SK-N-SH (cell line): ENCODE measurements around the gene FAIM2. TPM values are rescaled to one million over a fixed set of nuclear protein-coding genes. Genes with fewer than 3 reads are reported as not detected.

Experiments
- CTCF ChIA-PET: fragments of 300-600, 350-600 bp; formaldehyde crosslinking; extraction: SDS; loops from one replicate; lab custom pipeline; 2021; lab: Yijun Ruan, JAX
- POLR2A ChIA-PET: fragments of 350-600 bp; sonication (Branson Sonifier 250); formaldehyde crosslinking; extraction: SDS; loops from one replicate; lab custom pipeline; 2020; ENCODE audit warnings: antibody characterized with exemption, inconsistent platforms; lab: Yijun Ruan, JAX
- DNase-seq: peaks from one replicate; pipeline ENCODE4 v3.0.0; 2012
- H2AFZ ChIP-seq: fragments of 200-600 bp; sonication (generic); 2 replicates; pipeline ENCODE4 v1.8.1; 2016; ENCODE audit warnings: antibody characterized with exemption, mild to moderate bottlenecking, low read depth
- H3F3A ChIP-seq: fragments of 200-600 bp; sonication (generic); replicated peaks from 2 replicates; pipeline ENCODE3; 2016; ENCODE audit warnings: antibody characterized with exemption, mild to moderate bottlenecking; ENCODE audit not compliant: insufficient read depth
- H3K27ac ChIP-seq, 2 experiments: fragments of 200-500 bp in 1 of 2; fragments of 200-600 bp in 1 of 2; sonication (Bioruptor generic) in 1 of 2; sonication (generic), shearing (Covaris generic) in 1 of 2; 2 replicates each; pipeline versions ENCODE4 v1.5.1 to v1.6.1; 2014 to 2016; ENCODE audit warnings: low read depth in 2 of 2, inconsistent platforms in 1 of 2, low read length in 1 of 2, mild to moderate bottlenecking in 1 of 2, mixed read lengths in 1 of 2
- H3K27me3 ChIP-seq: fragments of 200-600 bp; sonication (generic), shearing (Covaris generic); 2 replicates; pipeline ENCODE4 v1.6.1; 2016; ENCODE audit warnings: mixed run types; ENCODE audit not compliant: insufficient read depth
- H3K36me3 ChIP-seq, 2 experiments: fragments of 200-500 bp in 1 of 2; fragments of 200-600 bp in 1 of 2; sonication (Bioruptor generic) in 1 of 2; sonication (generic) in 1 of 2; replicated peaks in 1 of 2; 2 replicates each; pipeline versions ENCODE3 to v1.5.1; 2014 to 2016; ENCODE audit warnings: low read length in 1 of 2, mild to moderate bottlenecking in 1 of 2; ENCODE audit not compliant: insufficient read depth in 2 of 2, control insufficient read depth in 1 of 2
- H3K4me1 ChIP-seq, 2 experiments: fragments of 200-500 bp in 1 of 2; fragments of 200-600 bp in 1 of 2; sonication (Bioruptor generic) in 1 of 2; sonication (generic), shearing (Covaris generic) in 1 of 2; 2 replicates each; pipeline versions ENCODE4 v1.5.1 to v1.6.1; 2014 to 2016; ENCODE audit warnings: low read depth in 1 of 2, low read length in 1 of 2, mixed run types in 1 of 2; ENCODE audit not compliant: insufficient read depth in 2 of 2, control insufficient read depth in 1 of 2
- H3K4me2 ChIP-seq: fragments of 200-600 bp; sonication (generic), shearing (Covaris generic); 2 replicates; pipeline ENCODE4 v1.6.1; 2017; ENCODE audit warnings: mixed run types
- H3K4me3 ChIP-seq, 2 experiments: fragments of 200-500 bp in 1 of 2; fragments of 200-600 bp in 1 of 2; sonication (Bioruptor generic) in 1 of 2; sonication (generic), shearing (Covaris generic) in 1 of 2; 2 replicates each; pipeline versions ENCODE4 v1.5.1 to v1.8.1; 2014 to 2016; ENCODE audit warnings: low read depth in 2 of 2, inconsistent platforms in 1 of 2, low read length in 1 of 2, mild to moderate bottlenecking in 1 of 2, mixed read lengths in 1 of 2, moderate library complexity in 1 of 2
- H3K79me2 ChIP-seq: fragments of 200-600 bp; sonication (generic); 2 replicates; pipeline ENCODE4 v1.8.1; 2017; ENCODE audit warnings: mild to moderate bottlenecking; ENCODE audit not compliant: insufficient read depth
- H3K9ac ChIP-seq: fragments of 200-600 bp; sonication (generic); 2 replicates; pipeline ENCODE4 v1.6.1; 2017; ENCODE audit warnings: mixed run types
- H3K9me2 ChIP-seq: fragments of 200-600 bp; sonication (generic); 2 replicates; pipeline ENCODE4 v1.6.1; 2017; ENCODE audit warnings: mixed run types
- H3K9me3 ChIP-seq: fragments of 200-600 bp; sonication (generic); 2 replicates; pipeline ENCODE4 v1.6.1; 2017; ENCODE audit warnings: mixed run types, mild to moderate bottlenecking, moderate library complexity
- H4K20me1 ChIP-seq: fragments of 200-600 bp; sonication (generic); 2 replicates; pipeline ENCODE4 v1.6.1; 2017; ENCODE audit warnings: mild to moderate bottlenecking, mixed run types; ENCODE audit not compliant: insufficient read depth
- EZH2phosphoT487 ChIP-seq: fragments of 200-600 bp; sonication (generic); IDR thresholded peaks from 2 replicates; pipeline ENCODE4 v1.6.1; 2017; ENCODE audit warnings: low read depth, mixed run types, mild to moderate bottlenecking, antibody characterized with exemption, moderate library complexity, borderline replicate concordance
- MXI1 ChIP-seq: IDR thresholded peaks from 2 replicates; pipeline ENCODE4 v1.6.1; 2012; ENCODE audit warnings: mild to moderate bottlenecking, low read depth, low read length, improper control_type of control experiment
- NFIC ChIP-seq: IDR thresholded peaks from 2 replicates; pipeline ENCODE4 v1.4.0; 2012; ENCODE audit warnings: borderline replicate concordance
- WGBS: methylation state at CpG from one replicate; pipeline ENCODE4 v1.1.6; 2017; ENCODE audit warnings: low lambda C conversion rate; 5-methylcytosine and 5-hydroxymethylcytosine counted together
- polyA plus RNA-seq, 3 experiments: library from polyadenylated mRNA; depleted of rRNA; stranded (reverse); fragments of >200 nt; gene quantifications; 2 replicates each; pipeline ENCODE4 v1.2.3, GENCODE V29; 2012
- TF ChIP-seq, protein P1 (sequence below): IDR thresholded peaks from 2 replicates; pipeline ENCODE4 v1.4.0; 2012; ENCODE audit warnings: low read depth
- TF ChIP-seq, protein P2 (sequence below): IDR thresholded peaks from 2 replicates; pipeline ENCODE4 v1.6.1; 2012; ENCODE audit warnings: mild to moderate bottlenecking, low read depth, low read length, moderate library complexity

Gene FAIM2
- polyA plus RNA-seq, 1 of the 3 experiments (the other 2 are of a cell fraction), result 11.3 TPM

DNA sequence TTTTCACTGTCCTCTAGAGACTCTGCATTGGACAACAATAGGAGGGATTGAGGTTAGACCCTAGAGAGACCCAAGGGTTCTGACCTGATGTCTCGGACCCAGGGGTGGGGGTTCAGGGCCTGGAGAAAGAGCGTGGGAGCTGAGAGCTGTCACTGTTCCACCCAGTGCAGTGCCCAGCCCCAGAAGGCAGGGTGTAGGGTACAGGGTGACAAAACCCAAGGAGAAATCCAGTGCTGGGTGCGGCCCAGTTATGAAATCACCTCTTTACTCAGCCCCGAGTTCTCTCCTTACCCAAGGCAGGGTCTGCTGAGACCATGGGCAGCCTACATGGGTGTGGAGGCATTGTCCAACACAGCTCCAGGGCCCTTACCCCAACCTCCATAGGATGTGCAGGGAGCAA, 49.5 kb upstream of the FAIM2 start:
- H3F3A ChIP-seq, result no peaks in the 10 kb centered on the region
- no peaks in the 10 kb centered on the region for H3K9me2 ChIP-seq
- H2AFZ ChIP-seq, result no peak overlapping the region
- peaks cover 0 to 16% of the 10 kb centered on the region in 2 experiments; a peak in 1 of 4 replicates for H3K4me1 ChIP-seq
- no peak overlapping the region for H3K4me2 ChIP-seq
- H3K27ac ChIP-seq, result no peak overlapping the region
- CTCF ChIA-PET, result interaction anchor here (0.7 to 4.5 kb wide), 5 partner anchors 12 to 176 kb away, joined by 3 to 36 read pairs (median 3); no protein-coding TSS in a partner anchor
- no peak for DNase-seq
- no peaks in the 10 kb centered on the region for H3K36me3 ChIP-seq
- 83% methylated on average over 4 of the region's 4 CpGs for WGBS
- TF ChIP-seq, protein P1, sequence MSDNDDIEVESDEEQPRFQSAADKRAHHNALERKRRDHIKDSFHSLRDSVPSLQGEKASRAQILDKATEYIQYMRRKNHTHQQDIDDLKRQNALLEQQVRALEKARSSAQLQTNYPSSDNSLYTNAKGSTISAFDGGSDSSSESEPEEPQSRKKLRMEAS, result no peak
- TF ChIP-seq, protein P2, sequence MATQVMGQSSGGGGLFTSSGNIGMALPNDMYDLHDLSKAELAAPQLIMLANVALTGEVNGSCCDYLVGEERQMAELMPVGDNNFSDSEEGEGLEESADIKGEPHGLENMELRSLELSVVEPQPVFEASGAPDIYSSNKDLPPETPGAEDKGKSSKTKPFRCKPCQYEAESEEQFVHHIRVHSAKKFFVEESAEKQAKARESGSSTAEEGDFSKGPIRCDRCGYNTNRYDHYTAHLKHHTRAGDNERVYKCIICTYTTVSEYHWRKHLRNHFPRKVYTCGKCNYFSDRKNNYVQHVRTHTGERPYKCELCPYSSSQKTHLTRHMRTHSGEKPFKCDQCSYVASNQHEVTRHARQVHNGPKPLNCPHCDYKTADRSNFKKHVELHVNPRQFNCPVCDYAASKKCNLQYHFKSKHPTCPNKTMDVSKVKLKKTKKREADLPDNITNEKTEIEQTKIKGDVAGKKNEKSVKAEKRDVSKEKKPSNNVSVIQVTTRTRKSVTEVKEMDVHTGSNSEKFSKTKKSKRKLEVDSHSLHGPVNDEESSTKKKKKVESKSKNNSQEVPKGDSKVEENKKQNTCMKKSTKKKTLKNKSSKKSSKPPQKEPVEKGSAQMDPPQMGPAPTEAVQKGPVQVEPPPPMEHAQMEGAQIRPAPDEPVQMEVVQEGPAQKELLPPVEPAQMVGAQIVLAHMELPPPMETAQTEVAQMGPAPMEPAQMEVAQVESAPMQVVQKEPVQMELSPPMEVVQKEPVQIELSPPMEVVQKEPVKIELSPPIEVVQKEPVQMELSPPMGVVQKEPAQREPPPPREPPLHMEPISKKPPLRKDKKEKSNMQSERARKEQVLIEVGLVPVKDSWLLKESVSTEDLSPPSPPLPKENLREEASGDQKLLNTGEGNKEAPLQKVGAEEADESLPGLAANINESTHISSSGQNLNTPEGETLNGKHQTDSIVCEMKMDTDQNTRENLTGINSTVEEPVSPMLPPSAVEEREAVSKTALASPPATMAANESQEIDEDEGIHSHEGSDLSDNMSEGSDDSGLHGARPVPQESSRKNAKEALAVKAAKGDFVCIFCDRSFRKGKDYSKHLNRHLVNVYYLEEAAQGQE, result no peak
- TF ChIP-seq EZH2phosphoT487, result no peak
- TF ChIP-seq MXI1, result no peak
- H3K79me2 ChIP-seq, result no peaks in the 10 kb centered on the region
- no peak overlapping the region for H3K4me3 ChIP-seq
- no peaks in the 10 kb centered on the region for H3K9me3 ChIP-seq
- H3K27me3 ChIP-seq, result no peaks in the 10 kb centered on the region
- no peaks in the 10 kb centered on the region for H4K20me1 ChIP-seq
- POLR2A ChIA-PET, result no interaction called here
- H3K9ac ChIP-seq, result no peak overlapping the region

DNA sequence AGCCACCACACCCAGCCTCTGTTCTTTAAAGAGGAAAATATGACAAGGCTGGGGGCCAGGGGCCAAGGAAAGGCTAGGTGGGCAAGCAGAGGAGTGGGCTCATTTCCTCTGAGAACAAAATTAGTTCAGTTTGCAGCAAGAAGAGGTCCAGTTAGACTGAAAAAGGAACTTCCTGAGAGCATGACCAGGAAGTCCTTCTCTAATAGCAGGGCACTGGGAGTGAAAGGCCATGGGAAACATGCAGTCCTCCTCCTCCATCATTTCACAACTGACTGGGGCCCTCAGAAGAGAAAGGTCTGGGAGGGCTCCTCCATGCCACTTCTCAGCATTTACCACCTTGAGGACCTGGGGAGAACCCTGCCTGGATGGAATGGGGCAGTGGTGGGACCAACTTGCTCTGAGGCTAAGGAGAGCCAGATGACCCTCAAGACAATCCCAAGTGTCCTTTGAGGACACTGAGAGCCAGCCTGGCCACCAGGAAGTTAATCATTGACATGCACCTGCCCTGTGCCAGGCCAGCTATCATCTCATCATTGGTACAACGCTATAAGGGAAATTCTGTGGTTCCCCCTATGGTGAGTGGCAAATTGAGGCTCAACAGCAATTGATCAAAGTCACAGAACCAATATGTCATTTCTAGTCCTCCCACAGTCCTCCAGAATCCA, 48.8 kb upstream of the FAIM2 start:
- Histone ChIP-seq H2AFZ (no peak overlapping the region), H3K9ac (no peak overlapping the region), H3F3A (no peaks in the 10 kb centered on the region), H3K4me3 (no peak overlapping the region), H3K9me2 (no peaks in the 10 kb centered on the region), H3K4me1 (peaks cover 0 to 16% of the 10 kb centered on the region in 2 experiments; a peak in 1 of 4 replicates), H4K20me1 (no peaks in the 10 kb centered on the region), H3K9me3 (no peaks in the 10 kb centered on the region), H3K4me2 (no peak overlapping the region), H3K27ac (no peak overlapping the region), H3K36me3 (no peaks in the 10 kb centered on the region)
- POLR2A ChIA-PET, result no interaction called here
- CTCF ChIA-PET, result interaction anchor here (0.7 to 4.5 kb wide), 5 partner anchors 13 to 175 kb away, joined by 3 to 36 read pairs (median 6); no protein-coding TSS in a partner anchor
- TF ChIP-seq NFIC, result no peak
- TF ChIP-seq, all 33 proteins: peak for 0
- no peak for DNase-seq
- H3K79me2 ChIP-seq, result no peaks in the 10 kb centered on the region
- no peaks in the 10 kb centered on the region for H3K27me3 ChIP-seq
- 100% methylated on average over 1 of the region's 1 CpG for WGBS
